ENCODE measurements around the gene MED10.

DNA sequence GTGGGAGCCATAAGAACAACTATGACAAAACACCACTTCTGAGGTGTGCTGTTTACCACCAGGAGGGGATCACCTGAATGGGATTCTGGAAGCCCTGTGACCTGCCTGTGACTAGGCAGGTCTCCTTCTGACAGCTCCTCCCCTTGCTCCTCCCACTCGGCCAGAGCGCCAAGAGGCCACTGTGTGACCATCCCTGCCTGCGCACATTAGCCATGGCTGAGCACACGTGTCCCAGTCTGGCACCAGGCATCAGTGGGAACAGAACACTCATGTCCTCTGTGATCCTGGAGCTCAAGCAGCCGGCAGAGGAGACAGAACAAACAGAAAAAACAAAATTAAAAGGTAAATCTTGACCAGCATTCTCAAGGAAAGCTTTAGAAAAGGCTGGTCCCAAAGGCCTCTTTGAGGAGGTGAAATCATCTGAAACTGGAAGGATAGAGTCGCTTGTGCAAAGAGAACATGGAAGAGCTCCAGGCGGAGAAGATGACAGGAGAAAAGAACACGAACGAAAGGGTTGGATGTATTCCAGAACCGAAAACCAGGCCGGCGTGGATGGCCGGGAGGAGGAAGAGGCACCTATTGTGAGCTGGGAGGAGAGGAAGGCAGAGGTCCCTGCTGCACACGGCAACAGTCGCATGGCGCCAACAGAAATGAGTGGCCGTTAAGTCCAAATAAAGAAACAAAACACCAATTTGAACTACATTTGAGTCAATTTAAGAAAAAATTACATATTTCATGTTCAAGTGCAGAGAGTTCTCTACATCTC, 5.1 kb downstream of the MED10 start:
- TF ChIP-seq, protein P1, sequence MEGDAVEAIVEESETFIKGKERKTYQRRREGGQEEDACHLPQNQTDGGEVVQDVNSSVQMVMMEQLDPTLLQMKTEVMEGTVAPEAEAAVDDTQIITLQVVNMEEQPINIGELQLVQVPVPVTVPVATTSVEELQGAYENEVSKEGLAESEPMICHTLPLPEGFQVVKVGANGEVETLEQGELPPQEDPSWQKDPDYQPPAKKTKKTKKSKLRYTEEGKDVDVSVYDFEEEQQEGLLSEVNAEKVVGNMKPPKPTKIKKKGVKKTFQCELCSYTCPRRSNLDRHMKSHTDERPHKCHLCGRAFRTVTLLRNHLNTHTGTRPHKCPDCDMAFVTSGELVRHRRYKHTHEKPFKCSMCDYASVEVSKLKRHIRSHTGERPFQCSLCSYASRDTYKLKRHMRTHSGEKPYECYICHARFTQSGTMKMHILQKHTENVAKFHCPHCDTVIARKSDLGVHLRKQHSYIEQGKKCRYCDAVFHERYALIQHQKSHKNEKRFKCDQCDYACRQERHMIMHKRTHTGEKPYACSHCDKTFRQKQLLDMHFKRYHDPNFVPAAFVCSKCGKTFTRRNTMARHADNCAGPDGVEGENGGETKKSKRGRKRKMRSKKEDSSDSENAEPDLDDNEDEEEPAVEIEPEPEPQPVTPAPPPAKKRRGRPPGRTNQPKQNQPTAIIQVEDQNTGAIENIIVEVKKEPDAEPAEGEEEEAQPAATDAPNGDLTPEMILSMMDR (IDR thresholded peaks at IDR 0.05) = no peak
- no peak for TF ChIP-seq POLR2AphosphoS5 (IDR thresholded peaks at IDR 0.05; ENCODE audit: low read depth, low read length)
